Left ventricle myocardium inferior (tissue), 1 donor: Measurements from ENCODE around the gene BORCS8. TPM values are rescaled to one million over a fixed set of nuclear protein-coding genes. Genes with fewer than 3 reads are reported as not detected.

ENCODE experiments used
- DNase-seq: peaks from one replicate; pipeline ENCODE4 v3.0.0-alpha.2; 2020
- H3K27ac ChIP-seq: fragments of 200-600 bp; replicated peaks from 2 replicates; pipeline ENCODE4 v1.8.0; 2021
- H3K27me3 ChIP-seq: fragments of 200-600 bp; 2 replicates; pipeline ENCODE4 v1.8.0; 2021; ENCODE audit warnings: low read depth
- H3K36me3 ChIP-seq: fragments of 200-600 bp; 2 replicates; pipeline ENCODE4 v1.8.0; 2021
- H3K4me1 ChIP-seq: fragments of 200-600 bp; 2 replicates; pipeline ENCODE4 v1.8.0; 2021
- H3K4me3 ChIP-seq: fragments of 200-600 bp; 2 replicates; pipeline ENCODE4 v1.8.0; 2021; ENCODE audit warnings: mild to moderate bottlenecking, moderate library complexity
- H3K9me3 ChIP-seq: fragments of 200-600 bp; replicated peaks from 2 replicates; pipeline ENCODE4 v1.8.0; 2021
- CTCF ChIP-seq: fragments of 200-600 bp; IDR thresholded peaks from 2 replicates; pipeline ENCODE4 v1.8.0; 2021; ENCODE audit warnings: antibody characterized with exemption, mild to moderate bottlenecking, borderline replicate concordance
- intact Hi-C: fragments of 100-400 bp; cut with micrococcal nuclease; formaldehyde crosslinking; loops from one replicate; pipeline ENCODE4 v1.11.0; 2022
- total RNA-seq: library from RNA; stranded (reverse); fragmentation: NEBNext Ultra II Directional; extraction: Animal tissue kit (Norgen Biotek cat#: 25700); gene quantifications from one replicate; pipeline ENCODE4 v1.2.1, GENCODE V29; 2021
- donor health status: DM: no; HTN: yes; CAD: no; lungs with severe emphysema.

The BORCS8 gene
- total RNA-seq, 1 donor from 2014 or later: 20.2 TPM

GRCh38 chr19:19214159-19214490 is 22.2 kb upstream of the BORCS8 start:
- no peak for DNase-seq
- Histone ChIP-seq H3K4me3 (no peak overlapping the region), H3K27ac (no peak overlapping the region), H3K27me3 (peaks cover 99% of the 10 kb centered on the region), H3K4me1 (no peaks in the 10 kb centered on the region), H3K36me3 (no peaks in the 10 kb centered on the region), H3K9me3 (no peaks in the 10 kb centered on the region)
- TF ChIP-seq CTCF: no peak
- intact Hi-C loops: no loop called here

GRCh38 chr19:19213426-19214158 is 21.6 kb upstream of the BORCS8 start:
- no peak for DNase-seq
- H3K36me3 ChIP-seq: no peaks in the 10 kb centered on the region
- no peaks in the 10 kb centered on the region for H3K9me3 ChIP-seq
- H3K27me3 ChIP-seq: peaks cover 99% of the 10 kb centered on the region
- H3K4me3 ChIP-seq: no peak overlapping the region
- intact Hi-C loops: no loop called here
- no peaks in the 10 kb centered on the region for H3K4me1 ChIP-seq
- no peak for TF ChIP-seq CTCF
- no peak overlapping the region for H3K27ac ChIP-seq

GRCh38 chr19:19212916-19213315 is 21.0 kb upstream of the BORCS8 start:
- H3K36me3 ChIP-seq: no peaks in the 10 kb centered on the region
- TF ChIP-seq CTCF: no peak
- no peaks in the 10 kb centered on the region for H3K9me3 ChIP-seq
- H3K4me3 ChIP-seq: no peak overlapping the region
- intact Hi-C loops: no loop called here
- peaks cover 99% of the 10 kb centered on the region for H3K27me3 ChIP-seq
- DNase-seq: no peak
- H3K4me1 ChIP-seq: no peaks in the 10 kb centered on the region
- H3K27ac ChIP-seq: no peak overlapping the region

GRCh38 chr19:19211499-19212420 is 19.8 kb upstream of the BORCS8 start, which contains the start of gene NCAN:
Gene NCAN, plus strand, starts transcription at chr19:19211958. Its CDS starts 4,996 bp downstream, at chr19:19216954.
- H3K27ac ChIP-seq: no peak within 1 kb of the TSS
- TF ChIP-seq CTCF: no peak
- H3K27me3 ChIP-seq: peaks cover 93% of the 10 kb centered on the region
- no peaks in the 10 kb centered on the region for H3K4me1 ChIP-seq
- intact Hi-C loops: no loop called here
- no peak within 1 kb of the TSS for H3K4me3 ChIP-seq
- no peaks in the 10 kb centered on the region for H3K36me3 ChIP-seq
- DNase-seq: no peak
- no peaks in the 10 kb centered on the region for H3K9me3 ChIP-seq

GRCh38 chr19:19209372-19209771 is 17.4 kb upstream of the BORCS8 start:
- intact Hi-C loops: no loop called here
- Histone ChIP-seq H3K9me3 (no peaks in the 10 kb centered on the region), H3K27ac (no peak overlapping the region), H3K36me3 (no peaks in the 10 kb centered on the region), H3K4me3 (no peak overlapping the region), H3K27me3 (peaks cover 78% of the 10 kb centered on the region), H3K4me1 (no peaks in the 10 kb centered on the region)
- TF ChIP-seq CTCF: no peak
- DNase-seq: no peak
